Suprapubic skin (tissue), 4 donors: Measurements from ENCODE around the gene CCDC148. TPM values are rescaled to one million over a fixed set of nuclear protein-coding genes. Genes with fewer than 3 reads are reported as not detected.

Source experiments
- DNase-seq, 2 donors: peaks; one replicate each; pipeline ENCODE4 v3.0.0-alpha.2; 2019; ENCODE audit warnings: low spot score in 2 of 2
- H3K27ac ChIP-seq: fragments of 200-600 bp; sonication (generic); one replicate; pipeline ENCODE4 v1.5.1; 2019
- H3K27me3 ChIP-seq: fragments of 200-600 bp; sonication (generic); one replicate; pipeline ENCODE4 v1.5.1; 2019
- H3K36me3 ChIP-seq: fragments of 200-600 bp; sonication (generic); one replicate; pipeline ENCODE4 v1.5.1; 2019
- H3K4me1 ChIP-seq: fragments of 200-600 bp; sonication (generic); one replicate; pipeline ENCODE4 v1.5.1; 2019
- H3K4me3 ChIP-seq: fragments of 200-600 bp; sonication (generic); one replicate; pipeline ENCODE4 v1.5.1; 2019; ENCODE audit warnings: mild to moderate bottlenecking
- H3K9me3 ChIP-seq: fragments of 200-600 bp; sonication (generic); one replicate; pipeline ENCODE4 v1.5.1; 2019
- CTCF ChIP-seq, 2 donors: fragments of 200-600 bp in 1 of 2; fragments of 450-650 bp in 1 of 2; sonication (generic) in 1 of 2; IDR thresholded peaks; one replicate each; pipeline ENCODE4 v1.5.1; 2016 to 2019; ENCODE audit warnings: antibody characterized with exemption in 2 of 2, mild to moderate bottlenecking in 1 of 2, moderate library complexity in 1 of 2
- EP300 ChIP-seq: sonication (generic); formaldehyde crosslinking; IDR thresholded peaks from one replicate; pipeline ENCODE4 v1.6.1; 2017; ENCODE audit warnings: antibody characterized with exemption
- POLR2A ChIP-seq, 2 donors: fragments of 450-650 bp; IDR thresholded peaks; one replicate each; pipeline ENCODE4 v1.6.1; 2017; ENCODE audit warnings: antibody characterized with exemption in 2 of 2, mild to moderate bottlenecking in 2 of 2, moderate library complexity in 2 of 2
- POLR2AphosphoS5 ChIP-seq, 3 donors: sonication (generic); formaldehyde crosslinking; IDR thresholded peaks; one replicate each; pipeline ENCODE4 v1.6.1; 2017; ENCODE audit warnings: antibody characterized with exemption in 3 of 3
- WGBS: methylation state at CpG from one replicate; pipeline ENCODE4 v1.1.5; 2018; 5-methylcytosine and 5-hydroxymethylcytosine counted together
- total RNA-seq, 4 donors: library from RNA; depleted of rRNA; stranded (reverse); fragments of >200 nt; gene quantifications; one replicate each; pipeline ENCODE4 v1.1.0, GENCODE V29; 2016

The CCDC148 gene
- total RNA-seq, 4 donors from 2014 or later, result 0.29 to 0.72 (median 0.42) TPM; not detected in 1

GRCh38 chr2:158381205-158381604, 75.3 kb downstream of the CCDC148 start:
- Histone ChIP-seq H3K9me3 (no peaks in the 10 kb centered on the region), H3K4me3 (no peak overlapping the region), H3K27me3 (no peaks in the 10 kb centered on the region), H3K4me1 (no peaks in the 10 kb centered on the region), H3K27ac (no peak overlapping the region), H3K36me3 (no peaks in the 10 kb centered on the region)
- TF ChIP-seq CTCF (IDR thresholded peaks at IDR 0.05) (no peak), POLR2AphosphoS5 (IDR thresholded peaks at IDR 0.05) (no peak), POLR2A (IDR thresholded peaks at IDR 0.05) (no peak), EP300 (no peak)
- WGBS, result 75% methylated on average over 3 of the region's 3 CpGs
- no peak for DNase-seq

GRCh38 chr2:158380746-158381145, 75.8 kb downstream of the CCDC148 start:
- DNase-seq, result no peak
- H3K27me3 ChIP-seq, result no peaks in the 10 kb centered on the region
- no peak overlapping the region for H3K27ac ChIP-seq
- no peak overlapping the region for H3K4me3 ChIP-seq
- H3K4me1 ChIP-seq, result no peaks in the 10 kb centered on the region
- no peaks in the 10 kb centered on the region for H3K36me3 ChIP-seq
- TF ChIP-seq CTCF (IDR thresholded peaks at IDR 0.05), result no peak
- TF ChIP-seq POLR2AphosphoS5 (IDR thresholded peaks at IDR 0.05), result no peak
- no peak for TF ChIP-seq POLR2A (IDR thresholded peaks at IDR 0.05)
- TF ChIP-seq EP300, result no peak
- H3K9me3 ChIP-seq, result no peaks in the 10 kb centered on the region

- DNase-seq, result no peak
- Histone ChIP-seq H3K27me3 (no peaks in the 10 kb centered on the region), H3K4me1 (no peaks in the 10 kb centered on the region), H3K4me3 (no peak overlapping the region), H3K36me3 (no peaks in the 10 kb centered on the region), H3K9me3 (no peaks in the 10 kb centered on the region), H3K27ac (no peak overlapping the region)
- WGBS, result 48% methylated on average over 1 of the region's 1 CpG
- TF ChIP-seq EP300 (no peak), POLR2A (IDR thresholded peaks at IDR 0.05) (no peak), CTCF (IDR thresholded peaks at IDR 0.05) (no peak), POLR2AphosphoS5 (IDR thresholded peaks at IDR 0.05) (no peak)
Observed at GRCh38 chr2:158378926-158379325, 77.6 kb downstream of the CCDC148 start.

GRCh38 chr2:158366342-158366741, 90.2 kb downstream of the CCDC148 start:
- WGBS, result 72% methylated on average over 5 of the region's 5 CpGs
- no peak for DNase-seq
- no peak overlapping the region for H3K27ac ChIP-seq
- H3K9me3 ChIP-seq, result no peaks in the 10 kb centered on the region
- TF ChIP-seq EP300 (no peak), POLR2AphosphoS5 (IDR thresholded peaks at IDR 0.05) (no peak), POLR2A (IDR thresholded peaks at IDR 0.05) (no peak), CTCF (IDR thresholded peaks at IDR 0.05) (no peak)
- H3K36me3 ChIP-seq, result no peaks in the 10 kb centered on the region
- no peaks in the 10 kb centered on the region for H3K27me3 ChIP-seq
- no peaks in the 10 kb centered on the region for H3K4me1 ChIP-seq
- H3K4me3 ChIP-seq, result no peak overlapping the region

GRCh38 chr2:158359846-158360245, 96.7 kb downstream of the CCDC148 start:
- WGBS, result 70% methylated on average over 4 of the region's 4 CpGs
- H3K27ac ChIP-seq, result no peak overlapping the region
- TF ChIP-seq CTCF (IDR thresholded peaks at IDR 0.05) (no peak), POLR2AphosphoS5 (IDR thresholded peaks at IDR 0.05) (no peak), POLR2A (IDR thresholded peaks at IDR 0.05) (no peak), EP300 (no peak)

More at GRCh38 chr2:158359846-158360245, 96.7 kb downstream of the CCDC148 start:
- H3K36me3 ChIP-seq, result no peaks in the 10 kb centered on the region
- H3K9me3 ChIP-seq, result no peaks in the 10 kb centered on the region
- no peaks in the 10 kb centered on the region for H3K4me1 ChIP-seq
- no peak for DNase-seq
- H3K27me3 ChIP-seq, result no peaks in the 10 kb centered on the region
- H3K4me3 ChIP-seq, result no peak overlapping the region
